GM23338 (cell line): ENCODE results near the gene AMBRA1. TPM values are rescaled to one million over a fixed set of nuclear protein-coding genes. Genes with fewer than 3 reads are reported as not detected.

Source experiments
- ATAC-seq: fragments of 200-7000 bp; cut with Tn5 transposase; 3 replicates; pipeline ENCODE4 v1.9.1; 2020
- DNase-seq: peaks from one replicate; pipeline ENCODE4 v3.0.0-alpha.2; 2015; ENCODE audit warnings: low spot score
- H2AFZ ChIP-seq: fragments of 200-600 bp; sonication (generic); 2 replicates; pipeline ENCODE4 v1.8.0; 2016; ENCODE audit warnings: antibody characterized with exemption, mild to moderate bottlenecking, moderate library complexity
- H3F3A ChIP-seq: fragments of 200-600 bp; sonication (generic); replicated peaks from 2 replicates; pipeline ENCODE4 v1.8.0; 2017; ENCODE audit warnings: antibody characterized with exemption, mixed run types, low read depth
- H3K27ac ChIP-seq: fragments of 200-600 bp; sonication (generic); 2 replicates; pipeline ENCODE4 v1.6.1; 2016; ENCODE audit warnings: low read depth
- H3K27me3 ChIP-seq: fragments of 200-600 bp; sonication (generic); 2 replicates; pipeline ENCODE4 v1.8.0; 2016; ENCODE audit warnings: mild to moderate bottlenecking, mixed run types, moderate library complexity; ENCODE audit not compliant: insufficient read depth
- H3K36me3 ChIP-seq: fragments of 200-600 bp; sonication (generic); 2 replicates; pipeline ENCODE4 v1.8.0; 2016; ENCODE audit warnings: mild to moderate bottlenecking; ENCODE audit not compliant: insufficient read depth
- H3K4me1 ChIP-seq: fragments of 200-600 bp; sonication (generic); 2 replicates; pipeline ENCODE4 v1.8.0; 2016; ENCODE audit warnings: mild to moderate bottlenecking, moderate library complexity; ENCODE audit not compliant: insufficient read depth
- H3K4me2 ChIP-seq: fragments of 200-600 bp; sonication (generic); 2 replicates; pipeline ENCODE4 v1.7.1; 2017; ENCODE audit warnings: mixed run types
- H3K4me3 ChIP-seq: fragments of 200-600 bp; sonication (generic); 2 replicates; pipeline ENCODE4 v1.6.1; 2016; ENCODE audit warnings: mixed run types
- H3K79me2 ChIP-seq: fragments of 200-600 bp; sonication (generic); replicated peaks from 2 replicates; pipeline ENCODE4 v1.8.0; 2017; ENCODE audit warnings: mild to moderate bottlenecking; ENCODE audit not compliant: insufficient read depth
- H3K9me2 ChIP-seq: fragments of 200-600 bp; sonication (generic); 2 replicates; pipeline ENCODE4 v1.8.0; 2017; ENCODE audit not compliant: insufficient read depth
- H4K20me1 ChIP-seq: fragments of 200-600 bp; sonication (generic); replicated peaks from 2 replicates; pipeline ENCODE4 v1.8.0; 2017; ENCODE audit warnings: mild to moderate bottlenecking; ENCODE audit not compliant: insufficient read depth
- H3K27ac Mint-ChIP-seq: 2 replicates; pipeline ENCODE4 v1.8.0; 2020; ENCODE audit warnings: inconsistent platforms, mild to moderate bottlenecking, moderate library complexity, mixed read lengths
- H3K27me3 Mint-ChIP-seq: 3 replicates; pipeline ENCODE4 v1.8.0; 2022; ENCODE audit warnings: low read depth, mild to moderate bottlenecking, moderate library complexity, mixed read lengths, inconsistent platforms; ENCODE audit not compliant: insufficient read depth, poor library complexity
- H3K36me3 Mint-ChIP-seq: 3 replicates; pipeline ENCODE4 v1.8.0; 2021; ENCODE audit warnings: low read depth, mild to moderate bottlenecking, inconsistent platforms, moderate library complexity, mixed read lengths
- H3K4me1 Mint-ChIP-seq: 3 replicates; pipeline ENCODE4 v1.8.0; 2020; ENCODE audit warnings: mild to moderate bottlenecking, inconsistent platforms, mixed read lengths
- H3K4me3 Mint-ChIP-seq: 3 replicates; pipeline ENCODE4 v1.8.0; 2021; ENCODE audit warnings: moderate library complexity, mild to moderate bottlenecking, inconsistent platforms, mixed read lengths
- H3K9me3 Mint-ChIP-seq: 3 replicates; pipeline ENCODE4 v1.8.0; 2020; ENCODE audit warnings: moderate library complexity, mild to moderate bottlenecking, inconsistent platforms, mixed read lengths
- EZH2 ChIP-seq: fragments of 200-600 bp; sonication (generic); IDR thresholded peaks from one replicate; pipeline ENCODE4 v1.8.0; 2017; ENCODE audit warnings: antibody characterized with exemption, mild to moderate bottlenecking, low read depth; ENCODE audit not compliant: unreplicated experiment
- EZH2phosphoT487 ChIP-seq: fragments of 200-600 bp; sonication (generic); IDR thresholded peaks from one replicate; pipeline ENCODE4 v1.8.1; 2018; ENCODE audit warnings: antibody characterized with exemption; ENCODE audit not compliant: unreplicated experiment
- JUNB ChIP-seq: IDR thresholded peaks from one replicate; pipeline ENCODE4 v1.6.1; 2016; ENCODE audit warnings: antibody characterized with exemption; ENCODE audit not compliant: unreplicated experiment
- POLR2AphosphoS5 ChIP-seq: IDR thresholded peaks from 2 replicates; pipeline ENCODE4 v1.6.1; 2016; ENCODE audit warnings: antibody characterized with exemption, low read depth
- STAT1 ChIP-seq: IDR thresholded peaks from one replicate; pipeline ENCODE4 v1.6.1; 2016; ENCODE audit warnings: antibody characterized with exemption; ENCODE audit not compliant: unreplicated experiment
- ZNF114 ChIP-seq: fragments of 250-450 bp; sonication (Bioruptor Pico); IDR thresholded peaks from 2 replicates; pipeline ENCODE4 v1.5.0; 2020; ENCODE audit warnings: mild to moderate bottlenecking, moderate library complexity
- ZNF331 ChIP-seq: fragments of 250-450 bp; sonication (Bioruptor Pico); IDR thresholded peaks from 2 replicates; pipeline ENCODE4 v1.5.0; 2020; ENCODE audit warnings: low read depth, mild to moderate bottlenecking, moderate library complexity
- polyA plus RNA-seq: library from polyadenylated mRNA; unstranded; fragments of >200 nt; fragmentation: Nextera tagmentation; extraction: Ambion mirVana; gene quantifications from 2 replicates; pipeline ENCODE4 v1.2.1, GENCODE V29; 2016
- total RNA-seq: library from RNA; depleted of rRNA; stranded (reverse); fragments of >200 nt; shearing (Covaris generic); gene quantifications from 2 replicates; pipeline ENCODE4 v1.2.3, GENCODE V29; 2014
- TF ChIP-seq, protein P1 (sequence below), 2 experiments: fragments of 200-600 bp in 1 of 2; sonication (generic) in 1 of 2; conservative IDR thresholded peaks; 2 replicates each; pipeline versions ENCODE4 v1.5.1 to v1.6.1; 2016 to 2017; ENCODE audit warnings: antibody characterized with exemption in 2 of 2, low read depth in 2 of 2, mild to moderate bottlenecking in 2 of 2, moderate library complexity in 1 of 2
- TF ChIP-seq, protein P2 (sequence below): IDR thresholded peaks from one replicate; pipeline ENCODE4 v1.6.1; 2018; ENCODE audit warnings: antibody characterized with exemption; ENCODE audit not compliant: unreplicated experiment
- TF ChIP-seq, protein P3 (sequence below): fragments of 250-450 bp; sonication (Bioruptor Pico); IDR thresholded peaks from 2 replicates; pipeline ENCODE4 v1.5.0; 2020; ENCODE audit warnings: mild to moderate bottlenecking, moderate library complexity

The AMBRA1 gene
- total and polyA plus RNA-seq, 2 experiments from 2014 or later, result 8.3 to 34.8 TPM

DNA sequence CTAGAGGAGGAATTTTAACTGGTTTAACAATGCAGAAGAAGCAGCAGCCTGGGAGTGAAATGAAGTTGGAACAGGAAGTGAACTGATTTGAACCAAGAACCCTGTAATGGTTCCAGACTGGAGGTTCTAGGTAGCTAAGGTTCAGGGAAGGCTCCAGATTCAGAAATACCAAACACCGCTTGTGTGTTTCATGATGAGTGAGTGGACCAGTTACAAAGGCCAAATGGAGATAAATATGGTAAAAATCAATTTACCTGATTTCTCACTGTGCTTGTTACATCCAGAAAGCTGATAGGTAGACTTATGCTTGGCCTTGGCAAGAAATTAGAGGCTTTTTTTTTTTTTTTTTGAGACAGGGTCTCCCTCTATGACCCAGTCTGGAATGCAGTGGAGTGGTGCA lies 36.4 kb upstream of the AMBRA1 start:
- Mint-ChIP-seq H3K4me1 (no peaks in the 10 kb centered on the region), H3K27me3 (peaks cover 2% of the 10 kb centered on the region), H3K4me3 (no peak overlapping the region), H3K9me3 (no peaks in the 10 kb centered on the region), H3K36me3 (peaks cover 15% of the 10 kb centered on the region; the same call in 2 of the 3 replicates), H3K27ac (no peak overlapping the region)
- Histone ChIP-seq H3K27me3 (no peaks in the 10 kb centered on the region), H3F3A (no peaks in the 10 kb centered on the region), H3K79me2 (peaks cover 15% of the 10 kb centered on the region), H3K9me2 (no peaks in the 10 kb centered on the region), H3K4me2 (no peak overlapping the region), H3K27ac (no peak overlapping the region), H3K4me3 (no peak overlapping the region), H4K20me1 (peaks cover 4% of the 10 kb centered on the region), H3K4me1 (no peaks in the 10 kb centered on the region), H2AFZ (no peak overlapping the region), H3K36me3 (peaks cover 5% of the 10 kb centered on the region; the same call in 1 of the 2 replicates)
- TF ChIP-seq, protein P1, sequence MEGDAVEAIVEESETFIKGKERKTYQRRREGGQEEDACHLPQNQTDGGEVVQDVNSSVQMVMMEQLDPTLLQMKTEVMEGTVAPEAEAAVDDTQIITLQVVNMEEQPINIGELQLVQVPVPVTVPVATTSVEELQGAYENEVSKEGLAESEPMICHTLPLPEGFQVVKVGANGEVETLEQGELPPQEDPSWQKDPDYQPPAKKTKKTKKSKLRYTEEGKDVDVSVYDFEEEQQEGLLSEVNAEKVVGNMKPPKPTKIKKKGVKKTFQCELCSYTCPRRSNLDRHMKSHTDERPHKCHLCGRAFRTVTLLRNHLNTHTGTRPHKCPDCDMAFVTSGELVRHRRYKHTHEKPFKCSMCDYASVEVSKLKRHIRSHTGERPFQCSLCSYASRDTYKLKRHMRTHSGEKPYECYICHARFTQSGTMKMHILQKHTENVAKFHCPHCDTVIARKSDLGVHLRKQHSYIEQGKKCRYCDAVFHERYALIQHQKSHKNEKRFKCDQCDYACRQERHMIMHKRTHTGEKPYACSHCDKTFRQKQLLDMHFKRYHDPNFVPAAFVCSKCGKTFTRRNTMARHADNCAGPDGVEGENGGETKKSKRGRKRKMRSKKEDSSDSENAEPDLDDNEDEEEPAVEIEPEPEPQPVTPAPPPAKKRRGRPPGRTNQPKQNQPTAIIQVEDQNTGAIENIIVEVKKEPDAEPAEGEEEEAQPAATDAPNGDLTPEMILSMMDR (conservative IDR thresholded peaks at IDR 0.05; ENCODE audit: low read depth in 2 of 2), result no peak
- TF ChIP-seq STAT1 (no peak), JUNB (no peak), EZH2phosphoT487 (no peak), ZNF114 (no peak), EZH2 (no peak), POLR2AphosphoS5 (no peak), ZNF331 (CRISPR knock-in tag) (no peak)
- TF ChIP-seq, protein P2, sequence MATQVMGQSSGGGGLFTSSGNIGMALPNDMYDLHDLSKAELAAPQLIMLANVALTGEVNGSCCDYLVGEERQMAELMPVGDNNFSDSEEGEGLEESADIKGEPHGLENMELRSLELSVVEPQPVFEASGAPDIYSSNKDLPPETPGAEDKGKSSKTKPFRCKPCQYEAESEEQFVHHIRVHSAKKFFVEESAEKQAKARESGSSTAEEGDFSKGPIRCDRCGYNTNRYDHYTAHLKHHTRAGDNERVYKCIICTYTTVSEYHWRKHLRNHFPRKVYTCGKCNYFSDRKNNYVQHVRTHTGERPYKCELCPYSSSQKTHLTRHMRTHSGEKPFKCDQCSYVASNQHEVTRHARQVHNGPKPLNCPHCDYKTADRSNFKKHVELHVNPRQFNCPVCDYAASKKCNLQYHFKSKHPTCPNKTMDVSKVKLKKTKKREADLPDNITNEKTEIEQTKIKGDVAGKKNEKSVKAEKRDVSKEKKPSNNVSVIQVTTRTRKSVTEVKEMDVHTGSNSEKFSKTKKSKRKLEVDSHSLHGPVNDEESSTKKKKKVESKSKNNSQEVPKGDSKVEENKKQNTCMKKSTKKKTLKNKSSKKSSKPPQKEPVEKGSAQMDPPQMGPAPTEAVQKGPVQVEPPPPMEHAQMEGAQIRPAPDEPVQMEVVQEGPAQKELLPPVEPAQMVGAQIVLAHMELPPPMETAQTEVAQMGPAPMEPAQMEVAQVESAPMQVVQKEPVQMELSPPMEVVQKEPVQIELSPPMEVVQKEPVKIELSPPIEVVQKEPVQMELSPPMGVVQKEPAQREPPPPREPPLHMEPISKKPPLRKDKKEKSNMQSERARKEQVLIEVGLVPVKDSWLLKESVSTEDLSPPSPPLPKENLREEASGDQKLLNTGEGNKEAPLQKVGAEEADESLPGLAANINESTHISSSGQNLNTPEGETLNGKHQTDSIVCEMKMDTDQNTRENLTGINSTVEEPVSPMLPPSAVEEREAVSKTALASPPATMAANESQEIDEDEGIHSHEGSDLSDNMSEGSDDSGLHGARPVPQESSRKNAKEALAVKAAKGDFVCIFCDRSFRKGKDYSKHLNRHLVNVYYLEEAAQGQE, result no peak
- TF ChIP-seq, protein P3, sequence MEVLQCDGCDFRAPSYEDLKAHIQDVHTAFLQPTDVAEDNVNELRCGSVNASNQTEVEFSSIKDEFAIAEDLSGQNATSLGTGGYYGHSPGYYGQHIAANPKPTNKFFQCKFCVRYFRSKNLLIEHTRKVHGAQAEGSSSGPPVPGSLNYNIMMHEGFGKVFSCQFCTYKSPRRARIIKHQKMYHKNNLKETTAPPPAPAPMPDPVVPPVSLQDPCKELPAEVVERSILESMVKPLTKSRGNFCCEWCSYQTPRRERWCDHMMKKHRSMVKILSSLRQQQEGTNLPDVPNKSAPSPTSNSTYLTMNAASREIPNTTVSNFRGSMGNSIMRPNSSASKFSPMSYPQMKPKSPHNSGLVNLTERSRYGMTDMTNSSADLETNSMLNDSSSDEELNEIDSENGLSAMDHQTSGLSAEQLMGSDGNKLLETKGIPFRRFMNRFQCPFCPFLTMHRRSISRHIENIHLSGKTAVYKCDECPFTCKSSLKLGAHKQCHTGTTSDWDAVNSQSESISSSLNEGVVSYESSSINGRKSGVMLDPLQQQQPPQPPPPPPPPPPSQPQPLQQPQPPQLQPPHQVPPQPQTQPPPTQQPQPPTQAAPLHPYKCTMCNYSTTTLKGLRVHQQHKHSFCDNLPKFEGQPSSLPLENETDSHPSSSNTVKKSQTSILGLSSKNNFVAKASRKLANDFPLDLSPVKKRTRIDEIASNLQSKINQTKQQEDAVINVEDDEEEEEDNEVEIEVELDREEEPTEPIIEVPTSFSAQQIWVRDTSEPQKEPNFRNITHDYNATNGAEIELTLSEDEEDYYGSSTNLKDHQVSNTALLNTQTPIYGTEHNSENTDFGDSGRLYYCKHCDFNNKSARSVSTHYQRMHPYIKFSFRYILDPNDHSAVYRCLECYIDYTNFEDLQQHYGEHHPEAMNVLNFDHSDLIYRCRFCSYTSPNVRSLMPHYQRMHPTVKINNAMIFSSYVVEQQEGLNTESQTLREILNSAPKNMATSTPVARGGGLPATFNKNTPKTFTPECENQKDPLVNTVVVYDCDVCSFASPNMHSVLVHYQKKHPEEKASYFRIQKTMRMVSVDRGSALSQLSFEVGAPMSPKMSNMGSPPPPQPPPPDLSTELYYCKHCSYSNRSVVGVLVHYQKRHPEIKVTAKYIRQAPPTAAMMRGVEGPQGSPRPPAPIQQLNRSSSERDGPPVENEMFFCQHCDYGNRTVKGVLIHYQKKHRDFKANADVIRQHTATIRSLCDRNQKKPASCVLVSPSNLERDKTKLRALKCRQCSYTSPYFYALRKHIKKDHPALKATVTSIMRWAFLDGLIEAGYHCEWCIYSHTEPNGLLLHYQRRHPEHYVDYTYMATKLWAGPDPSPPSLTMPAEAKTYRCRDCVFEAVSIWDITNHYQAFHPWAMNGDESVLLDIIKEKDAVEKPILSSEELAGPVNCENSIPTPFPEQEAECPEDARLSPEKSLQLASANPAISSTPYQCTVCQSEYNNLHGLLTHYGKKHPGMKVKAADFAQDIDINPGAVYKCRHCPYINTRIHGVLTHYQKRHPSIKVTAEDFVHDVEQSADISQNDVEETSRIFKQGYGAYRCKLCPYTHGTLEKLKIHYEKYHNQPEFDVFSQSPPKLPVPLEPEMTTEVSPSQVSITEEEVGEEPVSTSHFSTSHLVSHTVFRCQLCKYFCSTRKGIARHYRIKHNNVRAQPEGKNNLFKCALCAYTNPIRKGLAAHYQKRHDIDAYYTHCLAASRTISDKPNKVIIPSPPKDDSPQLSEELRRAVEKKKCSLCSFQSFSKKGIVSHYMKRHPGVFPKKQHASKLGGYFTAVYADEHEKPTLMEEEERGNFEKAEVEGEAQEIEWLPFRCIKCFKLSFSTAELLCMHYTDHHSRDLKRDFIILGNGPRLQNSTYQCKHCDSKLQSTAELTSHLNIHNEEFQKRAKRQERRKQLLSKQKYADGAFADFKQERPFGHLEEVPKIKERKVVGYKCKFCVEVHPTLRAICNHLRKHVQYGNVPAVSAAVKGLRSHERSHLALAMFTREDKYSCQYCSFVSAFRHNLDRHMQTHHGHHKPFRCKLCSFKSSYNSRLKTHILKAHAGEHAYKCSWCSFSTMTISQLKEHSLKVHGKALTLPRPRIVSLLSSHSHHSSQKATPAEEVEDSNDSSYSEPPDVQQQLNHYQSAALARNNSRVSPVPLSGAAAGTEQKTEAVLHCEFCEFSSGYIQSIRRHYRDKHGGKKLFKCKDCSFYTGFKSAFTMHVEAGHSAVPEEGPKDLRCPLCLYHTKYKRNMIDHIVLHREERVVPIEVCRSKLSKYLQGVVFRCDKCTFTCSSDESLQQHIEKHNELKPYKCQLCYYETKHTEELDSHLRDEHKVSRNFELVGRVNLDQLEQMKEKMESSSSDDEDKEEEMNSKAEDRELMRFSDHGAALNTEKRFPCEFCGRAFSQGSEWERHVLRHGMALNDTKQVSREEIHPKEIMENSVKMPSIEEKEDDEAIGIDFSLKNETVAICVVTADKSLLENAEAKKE, result no peak
- DNase-seq (no peak), ATAC-seq (no peak)
